GM10847 (cell line): ENCODE results near the gene RER1.

Experiments used
- POLR2A ChIP-seq: IDR thresholded peaks from 2 replicates; pipeline ENCODE4 v1.6.1; 2011; ENCODE audit not compliant: insufficient read length; ENCODE audit errors: extremely low read depth

The RER1 gene

GRCh38 chr1:2431518-2431917 lies 39.9 kb downstream of the RER1 start:
- no peak for TF ChIP-seq POLR2A

- TF ChIP-seq POLR2A = no peak
Measured at GRCh38 chr1:2432441-2432844, 40.8 kb downstream of the RER1 start.

- no peak for TF ChIP-seq POLR2A
Measured at GRCh38 chr1:2433196-2433595, 41.6 kb downstream of the RER1 start.

GRCh38 chr1:2433936-2434655 lies 42.5 kb downstream of the RER1 start:
- TF ChIP-seq POLR2A = no peak

GRCh38 chr1:2435091-2435490 lies 43.5 kb downstream of the RER1 start:
- no peak for TF ChIP-seq POLR2A

- no peak for TF ChIP-seq POLR2A
Measured at GRCh38 chr1:2435746-2436355, 44.2 kb downstream of the RER1 start.

- no peak for TF ChIP-seq POLR2A
Measured at GRCh38 chr1:2436876-2437275, 45.2 kb downstream of the RER1 start.

- TF ChIP-seq POLR2A = no peak
Measured at GRCh38 chr1:2437617-2438016, 46.0 kb downstream of the RER1 start.

GRCh38 chr1:2438038-2438437 lies 46.4 kb downstream of the RER1 start:
- TF ChIP-seq POLR2A = no peak

GRCh38 chr1:2438641-2439040 lies 47.0 kb downstream of the RER1 start:
- TF ChIP-seq POLR2A = no peak

GRCh38 chr1:2439369-2439768 lies 47.7 kb downstream of the RER1 start:
- no peak for TF ChIP-seq POLR2A

- no peak for TF ChIP-seq POLR2A
Measured at GRCh38 chr1:2441746-2442145, 50.1 kb downstream of the RER1 start.

GRCh38 chr1:2442661-2443060 lies 51.0 kb downstream of the RER1 start:
- TF ChIP-seq POLR2A = no peak

GRCh38 chr1:2443277-2444137 lies 51.9 kb downstream of the RER1 start:
- no peak for TF ChIP-seq POLR2A

- no peak for TF ChIP-seq POLR2A
Measured at GRCh38 chr1:2444138-2444591, 52.5 kb downstream of the RER1 start.

GRCh38 chr1:2445162-2445822 lies 53.7 kb downstream of the RER1 start:
- TF ChIP-seq POLR2A = no peak

GRCh38 chr1:2445823-2446215 lies 54.2 kb downstream of the RER1 start:
- no peak for TF ChIP-seq POLR2A
